ENCODE results near the gene HDAC4.

GRCh38 chr2:239201531-239201876 is 199.3 kb downstream of the HDAC4 start:
- TF ChIP-seq CTCF (IDR thresholded peaks at IDR 0.05; ENCODE audit: low read length) (no peak), EZH2 (IDR thresholded peaks at IDR 0.05; ENCODE audit: borderline replicate concordance, low read length) (no peak)
